ENCODE measurements around the gene PEAK1.

Gene PEAK1

DNA sequence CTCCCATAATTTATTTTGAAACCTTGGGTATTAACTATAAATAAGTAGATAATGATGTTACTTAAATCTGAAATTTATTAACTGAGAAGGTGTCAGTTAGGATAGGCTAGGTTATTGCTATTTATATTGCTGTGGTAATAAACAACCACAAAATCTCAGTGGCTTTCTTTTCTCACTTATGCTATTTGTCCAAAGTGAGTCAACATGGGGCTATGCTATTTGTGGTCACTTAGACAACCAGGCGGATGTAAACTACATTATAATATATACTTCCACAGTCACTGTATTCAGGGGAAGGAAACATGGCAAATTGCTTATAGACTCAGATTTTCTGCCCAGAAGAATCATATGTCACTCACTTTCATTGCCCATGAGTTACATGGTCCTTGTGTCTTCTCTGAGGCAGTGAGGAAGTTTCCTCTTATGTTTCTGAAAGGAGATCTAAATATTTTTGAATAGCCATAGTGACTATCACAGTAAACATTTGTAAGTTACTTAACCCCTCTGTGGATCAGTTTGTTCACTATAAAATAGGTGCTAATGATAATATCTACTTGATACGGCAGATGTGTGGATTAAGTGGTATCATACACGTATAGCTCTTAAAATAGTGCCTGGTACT lies 20.6 kb upstream of the PEAK1 start:
- TF ChIP-seq, protein P1, sequence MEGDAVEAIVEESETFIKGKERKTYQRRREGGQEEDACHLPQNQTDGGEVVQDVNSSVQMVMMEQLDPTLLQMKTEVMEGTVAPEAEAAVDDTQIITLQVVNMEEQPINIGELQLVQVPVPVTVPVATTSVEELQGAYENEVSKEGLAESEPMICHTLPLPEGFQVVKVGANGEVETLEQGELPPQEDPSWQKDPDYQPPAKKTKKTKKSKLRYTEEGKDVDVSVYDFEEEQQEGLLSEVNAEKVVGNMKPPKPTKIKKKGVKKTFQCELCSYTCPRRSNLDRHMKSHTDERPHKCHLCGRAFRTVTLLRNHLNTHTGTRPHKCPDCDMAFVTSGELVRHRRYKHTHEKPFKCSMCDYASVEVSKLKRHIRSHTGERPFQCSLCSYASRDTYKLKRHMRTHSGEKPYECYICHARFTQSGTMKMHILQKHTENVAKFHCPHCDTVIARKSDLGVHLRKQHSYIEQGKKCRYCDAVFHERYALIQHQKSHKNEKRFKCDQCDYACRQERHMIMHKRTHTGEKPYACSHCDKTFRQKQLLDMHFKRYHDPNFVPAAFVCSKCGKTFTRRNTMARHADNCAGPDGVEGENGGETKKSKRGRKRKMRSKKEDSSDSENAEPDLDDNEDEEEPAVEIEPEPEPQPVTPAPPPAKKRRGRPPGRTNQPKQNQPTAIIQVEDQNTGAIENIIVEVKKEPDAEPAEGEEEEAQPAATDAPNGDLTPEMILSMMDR (conservative IDR thresholded peaks at IDR 0.05; ENCODE audit: low read depth, low read length), result no peak
- H3K4me3 ChIP-seq (ENCODE audit: low read length), result no peak overlapping the region
- no peak for DNase-seq (ENCODE audit: low read depth)

DNA sequence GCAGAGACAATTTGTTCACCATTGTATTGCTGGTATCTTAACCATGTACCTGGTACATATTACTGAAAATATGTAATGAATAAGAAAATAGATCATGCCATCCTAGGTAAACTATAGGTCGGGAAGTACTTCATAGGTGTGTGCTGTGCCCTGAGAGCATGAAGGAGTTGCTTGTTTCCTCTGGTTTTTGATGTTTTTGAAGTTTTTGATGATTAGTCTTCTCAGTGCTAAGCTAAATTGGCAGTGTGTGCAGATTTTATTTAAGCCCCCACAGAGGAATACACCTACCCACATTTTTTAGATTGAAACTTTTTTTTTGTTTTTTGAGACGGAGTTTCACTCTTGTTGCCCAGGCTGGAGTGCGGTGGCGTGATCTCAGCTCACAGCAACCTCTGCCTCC lies 17.4 kb upstream of the PEAK1 start:
- H3K4me3 ChIP-seq (ENCODE audit: low read length), result no peak overlapping the region
- DNase-seq (ENCODE audit: low read depth), result no peak
- TF ChIP-seq, protein P1 (conservative IDR thresholded peaks at IDR 0.05; ENCODE audit: low read depth, low read length), result no peak

- TF ChIP-seq, protein P1 (conservative IDR thresholded peaks at IDR 0.05; ENCODE audit: low read depth, low read length), result no peak
Measured at GRCh38 chr15:77436822-77437221, 16.9 kb upstream of the PEAK1 start.

GRCh38 chr15:77430652-77431051 lies 10.7 kb upstream of the PEAK1 start:
- H3K4me3 ChIP-seq (ENCODE audit: low read length), result no peak overlapping the region
- no peak for DNase-seq (ENCODE audit: low read depth)
- TF ChIP-seq, protein P1 (conservative IDR thresholded peaks at IDR 0.05; ENCODE audit: low read depth, low read length), result no peak

More at GRCh38 chr15:77436822-77437221, 16.9 kb upstream of the PEAK1 start:
- DNase-seq (ENCODE audit: low read depth), result no peak
- H3K4me3 ChIP-seq (ENCODE audit: low read length), result no peak overlapping the region

GRCh38 chr15:77430213-77430612 lies 10.3 kb upstream of the PEAK1 start:
- no peak for DNase-seq (ENCODE audit: low read depth)
- TF ChIP-seq, protein P1 (conservative IDR thresholded peaks at IDR 0.05; ENCODE audit: low read depth, low read length), result no peak
- no peak overlapping the region for H3K4me3 ChIP-seq (ENCODE audit: low read length)

GRCh38 chr15:77426871-77427270 lies 7.0 kb upstream of the PEAK1 start:
- TF ChIP-seq, protein P1 (conservative IDR thresholded peaks at IDR 0.05; ENCODE audit: low read depth, low read length), result no peak
- H3K4me3 ChIP-seq (ENCODE audit: low read length), result no peak overlapping the region
- DNase-seq (ENCODE audit: low read depth), result no peak

DNA sequence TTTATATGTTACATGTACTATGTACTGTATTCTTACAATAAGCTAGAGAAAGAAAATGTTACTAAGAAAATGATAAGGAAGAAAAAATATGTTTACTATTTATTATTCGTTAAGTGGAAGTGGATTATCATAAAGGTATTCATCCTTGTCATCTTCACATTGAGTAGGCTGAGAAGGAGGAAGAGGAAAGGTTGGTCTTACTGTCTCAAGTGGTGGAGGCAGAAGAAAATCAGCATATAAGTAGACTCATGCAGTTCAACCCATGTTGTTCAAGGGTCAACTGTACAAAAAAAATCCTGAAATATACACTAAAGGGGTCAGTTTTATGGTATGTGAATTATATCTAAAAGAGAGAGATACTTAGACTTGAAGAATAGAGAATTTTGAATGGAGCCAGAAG lies 6.5 kb upstream of the PEAK1 start:
- H3K4me3 ChIP-seq (ENCODE audit: low read length), result no peak overlapping the region
- DNase-seq (ENCODE audit: low read depth), result no peak
- TF ChIP-seq, protein P1 (conservative IDR thresholded peaks at IDR 0.05; ENCODE audit: low read depth, low read length), result no peak
